Measurements from ENCODE around the gene CSRP1. TPM values are rescaled to one million over a fixed set of nuclear protein-coding genes. Genes with fewer than 3 reads are reported as not detected.
A peak's percentile ranks its signal among the peaks of the same experiment; 100 is the strongest.

Gene CSRP1
- total RNA-seq, 6 experiments from 2014 or later = 54.9 to 158 (median 87.0) TPM

DNA sequence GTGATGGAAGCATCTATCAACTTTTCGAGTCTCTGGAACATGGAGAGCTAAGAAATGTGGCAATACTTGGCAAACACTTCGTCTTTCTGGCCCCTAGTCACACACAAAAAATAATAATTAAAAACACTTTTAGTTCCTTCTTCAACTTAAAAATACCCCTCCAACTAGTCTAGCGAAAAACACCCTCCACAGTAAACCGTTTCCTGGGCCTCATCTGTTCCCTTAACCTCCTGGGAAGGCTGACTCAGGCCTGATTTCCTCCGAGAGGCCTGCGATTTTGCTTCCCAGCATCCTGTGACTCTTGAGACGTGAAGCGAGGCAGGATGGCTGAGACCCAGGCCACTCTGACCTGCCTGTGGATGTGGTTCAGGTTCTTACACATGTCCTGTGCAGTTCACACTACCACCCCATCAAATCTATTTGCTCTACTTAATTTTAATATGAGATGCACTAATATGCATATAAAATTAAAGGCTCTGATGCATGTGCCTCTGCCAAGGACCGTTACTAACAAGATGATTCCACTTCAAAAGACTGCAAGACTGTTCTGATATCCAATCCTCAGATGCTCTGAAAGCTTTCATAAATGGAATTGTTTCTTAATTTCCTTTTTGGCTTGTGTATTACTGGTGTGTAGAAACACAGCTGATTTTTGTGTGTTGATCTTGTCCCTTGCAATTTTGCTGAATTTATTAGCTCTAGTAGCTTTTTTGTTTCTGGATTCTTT lies 35.5 kb upstream of the CSRP1 start:
- TF ChIP-seq, protein P1, sequence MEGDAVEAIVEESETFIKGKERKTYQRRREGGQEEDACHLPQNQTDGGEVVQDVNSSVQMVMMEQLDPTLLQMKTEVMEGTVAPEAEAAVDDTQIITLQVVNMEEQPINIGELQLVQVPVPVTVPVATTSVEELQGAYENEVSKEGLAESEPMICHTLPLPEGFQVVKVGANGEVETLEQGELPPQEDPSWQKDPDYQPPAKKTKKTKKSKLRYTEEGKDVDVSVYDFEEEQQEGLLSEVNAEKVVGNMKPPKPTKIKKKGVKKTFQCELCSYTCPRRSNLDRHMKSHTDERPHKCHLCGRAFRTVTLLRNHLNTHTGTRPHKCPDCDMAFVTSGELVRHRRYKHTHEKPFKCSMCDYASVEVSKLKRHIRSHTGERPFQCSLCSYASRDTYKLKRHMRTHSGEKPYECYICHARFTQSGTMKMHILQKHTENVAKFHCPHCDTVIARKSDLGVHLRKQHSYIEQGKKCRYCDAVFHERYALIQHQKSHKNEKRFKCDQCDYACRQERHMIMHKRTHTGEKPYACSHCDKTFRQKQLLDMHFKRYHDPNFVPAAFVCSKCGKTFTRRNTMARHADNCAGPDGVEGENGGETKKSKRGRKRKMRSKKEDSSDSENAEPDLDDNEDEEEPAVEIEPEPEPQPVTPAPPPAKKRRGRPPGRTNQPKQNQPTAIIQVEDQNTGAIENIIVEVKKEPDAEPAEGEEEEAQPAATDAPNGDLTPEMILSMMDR (IDR thresholded peaks at IDR 0.05) = no peak
- no peak for TF ChIP-seq POLR2A (IDR thresholded peaks at IDR 0.05)
- DNase-seq = no peak
- peak in 2 of 4 donors; percentile 27 to 30 for ATAC-seq
- Histone ChIP-seq H3K27ac (peak overlapping the region in 1 of 3 donors; percentile 45), H3K4me3 (no peak overlapping the region), H3K4me1 (peaks cover 0 to 8% (median 2%) of the 10 kb centered on the region in 4 donors), H3K9me3 (no peaks in the 10 kb centered on the region), H3K27me3 (no peaks in the 10 kb centered on the region), H3K36me3 (no peaks in the 10 kb centered on the region)
- intact Hi-C loops (cut with DNase I) = no loop called here
- WGBS (ENCODE audit: insufficient coverage, low coverage, low lambda C conversion rate, missing lambda C conversion rate) = 65% methylated on average over 9 of the region's 9 CpGs

DNA sequence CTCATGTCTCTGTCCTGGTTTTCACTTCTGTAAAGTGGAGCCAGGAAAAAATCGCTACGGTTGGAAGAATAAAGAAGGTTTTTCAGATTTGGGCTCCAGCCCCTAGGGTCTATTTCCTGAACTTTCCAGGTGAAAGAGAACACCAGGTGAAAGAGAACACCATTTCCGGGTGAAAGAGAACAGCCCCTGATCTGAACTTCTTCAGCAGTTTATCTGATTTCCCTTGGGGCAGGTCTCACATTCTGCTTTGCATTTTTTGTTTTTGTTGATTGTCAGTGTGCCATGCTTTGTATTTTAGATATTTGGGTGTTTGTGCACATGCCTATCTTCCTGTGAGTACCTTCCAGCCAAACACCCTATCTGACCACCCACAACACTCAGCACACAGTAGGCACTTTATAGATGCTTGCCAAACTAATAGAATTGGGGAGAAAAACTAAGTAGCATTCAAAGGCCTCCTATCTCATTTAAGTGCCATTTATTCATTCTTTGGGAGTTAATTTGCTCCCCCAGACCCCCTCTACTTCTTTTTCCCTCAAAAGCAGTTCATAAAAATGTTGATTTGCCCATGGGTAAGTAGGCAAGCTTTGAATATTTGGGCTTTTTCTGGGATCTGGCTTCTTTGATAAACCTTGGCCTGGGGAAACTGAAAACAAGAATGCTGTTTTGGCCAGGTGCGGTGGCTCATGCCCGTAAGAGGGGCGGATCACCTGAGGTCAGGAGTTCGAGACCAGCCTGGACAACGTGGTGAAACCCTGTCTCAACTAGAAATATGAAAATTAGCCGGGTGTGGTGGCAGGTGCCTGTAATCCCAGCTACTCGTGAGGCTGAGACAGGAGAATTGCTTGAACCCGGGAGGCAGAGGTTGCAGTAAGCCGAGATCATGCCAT lies 34.2 kb upstream of the CSRP1 start:
- DNase-seq (no peak), ATAC-seq (no peak)
- TF ChIP-seq, protein P1 (IDR thresholded peaks at IDR 0.05) = no peak
- TF ChIP-seq POLR2A (IDR thresholded peaks at IDR 0.05) = no peak
- H3K4me3 ChIP-seq = no peak overlapping the region
- H3K27ac ChIP-seq = peak overlapping the region in 1 of 3 donors; percentile 19
- H3K4me1 ChIP-seq = peaks cover 0 to 8% (median 2%) of the 10 kb centered on the region in 4 donors
- intact Hi-C loops (cut with DNase I) = no loop called here
- H3K36me3 ChIP-seq = no peaks in the 10 kb centered on the region
- no peaks in the 10 kb centered on the region for H3K27me3 ChIP-seq
- 72% methylated on average over 10 of the region's 12 CpGs for WGBS (ENCODE audit: insufficient coverage, low coverage, low lambda C conversion rate, missing lambda C conversion rate)
- H3K9me3 ChIP-seq = no peaks in the 10 kb centered on the region

DNA sequence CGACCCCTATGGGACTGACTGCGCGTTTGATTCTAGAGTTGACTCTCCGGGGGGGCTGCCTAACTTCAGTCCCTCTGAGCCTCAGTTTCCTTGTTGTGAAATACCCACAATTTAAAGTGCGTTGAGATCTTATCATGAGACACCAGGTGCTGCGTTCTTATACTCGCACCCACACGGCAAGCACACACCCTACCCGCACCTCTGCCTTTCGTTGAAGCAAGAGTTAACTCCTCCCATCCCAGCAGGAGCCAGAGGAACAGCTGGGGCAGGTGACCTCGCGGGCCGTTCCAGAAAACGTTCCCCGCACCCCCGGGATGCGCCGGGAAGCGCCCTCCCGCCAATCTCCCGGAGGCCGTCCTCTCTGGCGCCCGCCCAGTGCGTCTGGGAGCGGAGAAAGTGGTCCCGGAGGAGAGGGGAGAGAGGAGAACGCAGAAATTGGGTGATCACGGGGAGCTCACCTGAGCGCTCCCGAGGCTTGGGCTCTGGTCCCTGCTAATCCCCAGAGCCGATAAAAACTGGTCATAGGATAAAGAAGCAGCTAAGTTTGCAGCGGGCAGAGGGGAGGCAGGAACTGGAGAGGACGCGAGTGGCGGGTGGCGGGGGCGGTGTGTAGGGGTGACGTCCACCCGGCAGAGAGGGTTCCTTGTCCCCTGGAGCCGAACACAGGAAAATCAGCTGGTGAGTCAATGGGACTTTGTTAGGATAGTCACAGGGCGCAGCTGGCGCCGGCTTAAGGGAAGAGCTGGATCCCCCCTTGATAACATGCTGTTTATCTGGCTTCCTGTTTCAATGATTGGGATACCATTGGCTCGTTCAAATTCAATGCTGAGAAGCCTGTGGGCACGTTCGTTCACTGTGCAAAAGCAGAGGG lies 32.9 kb upstream of the CSRP1 start:
- peak in 1 of 3 donors; percentile 71 for DNase-seq
- Histone ChIP-seq H3K27me3 (no peaks in the 10 kb centered on the region), H3K9me3 (no peaks in the 10 kb centered on the region), H3K27ac (peak overlapping the region; percentile 19 to 73 (median 46)), H3K4me3 (peak overlapping the region; percentile 43 to 56 (median 49)), H3K4me1 (peaks cover 0 to 8% (median 2%) of the 10 kb centered on the region in 4 donors), H3K36me3 (no peaks in the 10 kb centered on the region)
- peak; percentile 42 to 70 (median 56) for ATAC-seq
- intact Hi-C loops (cut with DNase I) = no loop called here
- no peak for TF ChIP-seq POLR2A (IDR thresholded peaks at IDR 0.05)
- TF ChIP-seq, protein P1 (IDR thresholded peaks at IDR 0.05) = no peak
- WGBS (ENCODE audit: insufficient coverage, low coverage, low lambda C conversion rate, missing lambda C conversion rate) = 5% methylated on average over 22 of the region's 47 CpGs

Data from right lobe of liver (tissue), 6 donors.